CD8-positive, alpha-beta memory T cell (primary cell): ENCODE measurements around the gene MFNG. TPM values are rescaled to one million over a fixed set of nuclear protein-coding genes. Genes with fewer than 3 reads are reported as not detected.

Experiments used
- CTCF ChIA-PET: fragments of 350-600 bp; sonication (Branson Sonifier 250); formaldehyde crosslinking; loops from one replicate; lab custom pipeline; 2021; ENCODE audit warnings: antibody characterized with exemption; lab: Charles Lee
- POLR2A ChIA-PET: fragments of 350-600 bp; sonication (Branson Sonifier 250); formaldehyde crosslinking; loops from one replicate; lab custom pipeline; 2021; ENCODE audit warnings: antibody characterized with exemption; lab: Charles Lee
- DNase-seq, 5 donors: peaks; one replicate each; pipeline versions ENCODE4 v3.0.0 to v3.0.0-alpha.2; 2020 to 2022; ENCODE audit warnings: mixed read lengths in 1 of 5
- H3K27ac ChIP-seq: one replicate; pipeline ENCODE4 v1.7.0; 2013; ENCODE audit warnings: low read depth, mild to moderate bottlenecking, low read length, moderate library complexity
- H3K27me3 ChIP-seq: 2 replicates; pipeline ENCODE4 v1.7.0; 2013; ENCODE audit warnings: low read length, mild to moderate bottlenecking; ENCODE audit not compliant: insufficient read depth, poor library complexity, severe bottlenecking
- H3K36me3 ChIP-seq: 2 replicates; pipeline ENCODE4 v1.7.0; 2013; ENCODE audit warnings: mild to moderate bottlenecking, low read length, moderate library complexity; ENCODE audit not compliant: insufficient read depth
- H3K4me1 ChIP-seq: 2 replicates; pipeline ENCODE4 v1.7.0; 2013; ENCODE audit warnings: mild to moderate bottlenecking, low read length, moderate library complexity; ENCODE audit not compliant: insufficient read depth
- H3K4me3 ChIP-seq: 2 replicates; pipeline ENCODE4 v1.7.0; 2013; ENCODE audit warnings: mild to moderate bottlenecking, low read length
- H3K9me3 ChIP-seq: 2 replicates; pipeline ENCODE4 v1.7.0; 2013; ENCODE audit warnings: mild to moderate bottlenecking, low read length
- H3K27ac Mint-ChIP-seq, 8 donors: one replicate each; pipeline ENCODE4 v1.8.0; 2020 to 2021; ENCODE audit warnings: mixed read lengths in 8 of 8, mild to moderate bottlenecking in 6 of 8, inconsistent platforms in 3 of 8, moderate library complexity in 3 of 8
- H3K27me3 Mint-ChIP-seq, 2 donors: one replicate each; pipeline ENCODE4 v1.8.0; 2020 to 2021; ENCODE audit warnings: mixed read lengths in 2 of 2, mild to moderate bottlenecking in 1 of 2, moderate library complexity in 1 of 2
- H3K36me3 Mint-ChIP-seq, 3 donors: one replicate each; pipeline ENCODE4 v1.8.0; 2020 to 2021; ENCODE audit warnings: mixed read lengths in 3 of 3, inconsistent platforms in 1 of 3, mild to moderate bottlenecking in 1 of 3
- H3K4me1 Mint-ChIP-seq, 3 donors: one replicate each; pipeline ENCODE4 v1.8.0; 2020 to 2021; ENCODE audit warnings: mixed read lengths in 3 of 3, inconsistent platforms in 1 of 3, mild to moderate bottlenecking in 1 of 3
- H3K4me3 Mint-ChIP-seq, 7 donors: one replicate each; pipeline ENCODE4 v1.8.0; 2020 to 2021; ENCODE audit warnings: mixed read lengths in 7 of 7, mild to moderate bottlenecking in 6 of 7, moderate library complexity in 4 of 7, inconsistent platforms in 2 of 7
- H3K9me3 Mint-ChIP-seq, 5 donors: one replicate each; pipeline ENCODE4 v1.8.0; 2020 to 2022; ENCODE audit warnings: mixed read lengths in 5 of 5, mild to moderate bottlenecking in 3 of 5, moderate library complexity in 2 of 5, inconsistent platforms in 1 of 5
- polyA plus RNA-seq: library from polyadenylated mRNA; unstranded; fragments of 300-500 nt; fragmentation: Illumina TruSeq; gene quantifications from one replicate; pipeline ENCODE4 v1.2.3, GENCODE V29; 2021
- total RNA-seq, 2 experiments: library from RNA; stranded (reverse); gene quantifications; one replicate each; pipeline ENCODE4 v1.2.3, GENCODE V29; 2021

Gene MFNG
- total and polyA plus RNA-seq, 3 experiments from 2014 or later: 162 to 323 (median 171) TPM

- Histone ChIP-seq H3K27me3 (peaks cover 15% of the 10 kb centered on the region), H3K4me3 (no peak overlapping the region), H3K9me3 (no peaks in the 10 kb centered on the region), H3K27ac (no peak overlapping the region), H3K36me3 (no peaks in the 10 kb centered on the region), H3K4me1 (peaks cover 6% of the 10 kb centered on the region)
- no peaks in the 10 kb centered on the region for H3K36me3 Mint-ChIP-seq
- peaks cover 18 to 40% of the 10 kb centered on the region in 2 donors for H3K27me3 Mint-ChIP-seq
- ChIA-PET POLR2A (no interaction called here), CTCF (interaction anchor here (1.9 kb wide), 1 partner anchor 48 kb away, joined by 4 read pairs; no protein-coding TSS in a partner anchor)
- peaks cover 6 to 11% (median 7%) of the 10 kb centered on the region in 3 donors for H3K4me1 Mint-ChIP-seq
- no peaks in the 10 kb centered on the region for H3K9me3 Mint-ChIP-seq
- H3K4me3 Mint-ChIP-seq: peak overlapping the region; percentile 23 to 84 (median 77)
- DNase-seq: no peak
- H3K27ac Mint-ChIP-seq: peak overlapping the region in 2 of 8 donors; percentile 7 to 25
Measured at GRCh38 chr22:37518509-37519267, 32.5 kb upstream of the MFNG start.

- Mint-ChIP-seq H3K4me1 (peaks cover 6 to 11% (median 7%) of the 10 kb centered on the region in 3 donors), H3K36me3 (no peaks in the 10 kb centered on the region), H3K27ac (peak overlapping the region in 3 of 8 donors; percentile 7 to 25 (median 22)), H3K27me3 (peaks cover 15 to 33% of the 10 kb centered on the region in 2 donors), H3K4me3 (peak overlapping the region; percentile 23 to 84 (median 77)), H3K9me3 (no peaks in the 10 kb centered on the region)
- no peaks in the 10 kb centered on the region for H3K36me3 ChIP-seq
- H3K9me3 ChIP-seq: no peaks in the 10 kb centered on the region
- no peak overlapping the region for H3K4me3 ChIP-seq
- CTCF ChIA-PET: interaction anchor here (1.9 kb wide), 1 partner anchor 49 kb away, joined by 4 read pairs; no protein-coding TSS in a partner anchor
- peaks cover 15% of the 10 kb centered on the region for H3K27me3 ChIP-seq
- DNase-seq: no peak
- peaks cover 6% of the 10 kb centered on the region for H3K4me1 ChIP-seq
- H3K27ac ChIP-seq: no peak overlapping the region
- POLR2A ChIA-PET: no interaction called here
Measured at GRCh38 chr22:37517826-37518450, 31.8 kb upstream of the MFNG start.

- no peak overlapping the region for H3K27ac ChIP-seq
- H3K27me3 ChIP-seq: peaks cover 6% of the 10 kb centered on the region
- H3K27me3 Mint-ChIP-seq: peaks cover 4 to 21% of the 10 kb centered on the region in 2 donors
- no peak overlapping the region for H3K4me3 ChIP-seq
- ChIA-PET POLR2A (no interaction called here), CTCF (no interaction called here)
- H3K36me3 ChIP-seq: no peaks in the 10 kb centered on the region
- peaks cover 6 to 11% (median 7%) of the 10 kb centered on the region in 3 donors for H3K4me1 Mint-ChIP-seq
- H3K9me3 Mint-ChIP-seq: no peaks in the 10 kb centered on the region
- no peak overlapping the region for H3K4me3 Mint-ChIP-seq
- no peak for DNase-seq
- no peak overlapping the region for H3K27ac Mint-ChIP-seq
- no peaks in the 10 kb centered on the region for H3K36me3 Mint-ChIP-seq
- no peaks in the 10 kb centered on the region for H3K9me3 ChIP-seq
- H3K4me1 ChIP-seq: peaks cover 6% of the 10 kb centered on the region
Measured at GRCh38 chr22:37516456-37516855, 30.3 kb upstream of the MFNG start.

- ChIA-PET POLR2A (no interaction called here), CTCF (no interaction called here)
- peaks cover 6 to 11% (median 7%) of the 10 kb centered on the region in 3 donors for H3K4me1 Mint-ChIP-seq
- Histone ChIP-seq H3K4me3 (no peak overlapping the region), H3K27ac (no peak overlapping the region), H3K4me1 (peaks cover 6% of the 10 kb centered on the region), H3K36me3 (no peaks in the 10 kb centered on the region), H3K27me3 (peaks cover 6% of the 10 kb centered on the region), H3K9me3 (no peaks in the 10 kb centered on the region)
- no peak overlapping the region for H3K27ac Mint-ChIP-seq
- H3K4me3 Mint-ChIP-seq: peak overlapping the region in 1 of 7 donors; percentile 51
- no peak for DNase-seq
- no peaks in the 10 kb centered on the region for H3K36me3 Mint-ChIP-seq
- no peaks in the 10 kb centered on the region for H3K9me3 Mint-ChIP-seq
- peaks cover 4 to 16% of the 10 kb centered on the region in 2 donors for H3K27me3 Mint-ChIP-seq
Measured at GRCh38 chr22:37515901-37516300, 29.7 kb upstream of the MFNG start.

- ChIA-PET POLR2A (no interaction called here), CTCF (no interaction called here)
- peaks cover 0 to 2% (median 0%) of the 10 kb centered on the region in 5 donors for H3K9me3 Mint-ChIP-seq
- no peak overlapping the region for H3K27ac Mint-ChIP-seq
- Histone ChIP-seq H3K9me3 (no peaks in the 10 kb centered on the region), H3K4me3 (no peak overlapping the region), H3K36me3 (no peaks in the 10 kb centered on the region), H3K27me3 (peaks cover under 1% of the 10 kb centered on the region), H3K27ac (no peak overlapping the region), H3K4me1 (no peaks in the 10 kb centered on the region)
- H3K27me3 Mint-ChIP-seq: peaks cover 4 to 11% of the 10 kb centered on the region in 2 donors
- H3K36me3 Mint-ChIP-seq: no peaks in the 10 kb centered on the region
- DNase-seq: no peak
- H3K4me3 Mint-ChIP-seq: no peak overlapping the region
- H3K4me1 Mint-ChIP-seq: peaks cover 5 to 7% (median 6%) of the 10 kb centered on the region in 3 donors
Measured at GRCh38 chr22:37514526-37515051, 28.4 kb upstream of the MFNG start.

- H3K36me3 ChIP-seq: no peaks in the 10 kb centered on the region
- Mint-ChIP-seq H3K4me1 (no peaks in the 10 kb centered on the region), H3K27ac (no peak overlapping the region), H3K9me3 (peaks cover 0 to 2% (median 0%) of the 10 kb centered on the region in 5 donors), H3K36me3 (no peaks in the 10 kb centered on the region), H3K4me3 (no peak overlapping the region), H3K27me3 (peaks cover 0 to 3% of the 10 kb centered on the region in 2 donors)
- ChIA-PET CTCF (interaction anchor here (1.0 to 2.0 kb wide), 3 partner anchors 13 to 56 kb away, joined by 3 to 5 read pairs (median 5); no protein-coding TSS in a partner anchor), POLR2A (interaction anchor here (0.5 to 0.9 kb wide), 2 partner anchors 27 to 936 kb away, joined by 3 to 4 read pairs; no protein-coding TSS in a partner anchor)
- no peaks in the 10 kb centered on the region for H3K4me1 ChIP-seq
- H3K4me3 ChIP-seq: no peak overlapping the region
- DNase-seq: no peak
- no peaks in the 10 kb centered on the region for H3K9me3 ChIP-seq
- no peaks in the 10 kb centered on the region for H3K27me3 ChIP-seq
- H3K27ac ChIP-seq: no peak overlapping the region
Measured at GRCh38 chr22:37511395-37512104, 25.4 kb upstream of the MFNG start.

- H3K36me3 Mint-ChIP-seq: no peaks in the 10 kb centered on the region
- H3K27ac ChIP-seq: no peak overlapping the region
- H3K4me3 Mint-ChIP-seq: no peak overlapping the region
- peak overlapping the region in 1 of 8 donors; percentile 89 for H3K27ac Mint-ChIP-seq
- H3K27me3 ChIP-seq: no peaks in the 10 kb centered on the region
- ChIA-PET POLR2A (no interaction called here), CTCF (interaction anchor here (2.0 kb wide), 1 partner anchor 12 kb away, joined by 5 read pairs; no protein-coding TSS in a partner anchor)
- H3K9me3 Mint-ChIP-seq: peaks cover 0 to 2% (median 0%) of the 10 kb centered on the region in 5 donors
- no peaks in the 10 kb centered on the region for H3K4me1 Mint-ChIP-seq
- H3K4me3 ChIP-seq: no peak overlapping the region
- H3K4me1 ChIP-seq: no peaks in the 10 kb centered on the region
- no peaks in the 10 kb centered on the region for H3K9me3 ChIP-seq
- no peaks in the 10 kb centered on the region for H3K36me3 ChIP-seq
- no peak for DNase-seq
- peaks cover 0 to 3% of the 10 kb centered on the region in 2 donors for H3K27me3 Mint-ChIP-seq
Measured at GRCh38 chr22:37510091-37510490, 23.9 kb upstream of the MFNG start.
